UCSD-AML1 (cell line): ENCODE results near the gene TRANK1.
"Not testable (repeated sequence)": the region's sequence is repeated elsewhere in the genome, so short reads cannot be mapped to it uniquely, and the experiment has no call there.

Experiments
- DNase-seq: peaks from one replicate; lab custom pipeline; 2025; ENCODE audit not compliant: unreplicated experiment; lab: John Stamatoyannopoulos, UW

TRANK1 gene

GRCh38 chr3:36894914-36895313, 49.9 kb downstream of the TRANK1 start:
- peak; percentile 16 for DNase-seq

- DNase-seq: no peak
These were observed 51.0 kb downstream of the TRANK1 start for GRCh38 chr3:36893826-36894225.

- DNase-seq: no peak
These were observed 51.7 kb downstream of the TRANK1 start for GRCh38 chr3:36893137-36893557.

GRCh38 chr3:36892457-36893136, 52.3 kb downstream of the TRANK1 start:
- no peak for DNase-seq

GRCh38 chr3:36891701-36892160, 53.1 kb downstream of the TRANK1 start:
- no peak for DNase-seq

GRCh38 chr3:36891097-36891496, 53.8 kb downstream of the TRANK1 start:
- DNase-seq: not testable (repeated sequence)

DNA sequence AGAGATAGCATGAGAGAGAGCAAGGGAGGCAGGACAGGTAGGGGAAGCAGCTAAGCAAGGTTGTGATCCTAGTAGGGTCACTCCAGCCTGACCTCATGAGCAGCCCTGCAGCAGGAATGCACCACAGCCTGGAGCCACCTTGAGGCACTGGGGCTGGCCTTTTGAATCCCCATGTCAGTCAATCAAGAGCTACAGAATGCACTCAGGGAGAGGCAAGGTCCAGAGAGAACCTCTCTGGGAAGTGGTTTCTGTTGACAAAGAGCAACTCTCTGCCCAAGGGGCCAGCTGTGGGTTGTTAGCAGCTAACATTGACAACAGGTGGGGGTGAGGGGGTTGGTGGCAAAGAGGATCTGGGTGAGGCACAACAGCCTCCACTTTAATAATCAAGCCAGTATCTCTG, 54.6 kb downstream of the TRANK1 start:
- DNase-seq: no peak

DNA sequence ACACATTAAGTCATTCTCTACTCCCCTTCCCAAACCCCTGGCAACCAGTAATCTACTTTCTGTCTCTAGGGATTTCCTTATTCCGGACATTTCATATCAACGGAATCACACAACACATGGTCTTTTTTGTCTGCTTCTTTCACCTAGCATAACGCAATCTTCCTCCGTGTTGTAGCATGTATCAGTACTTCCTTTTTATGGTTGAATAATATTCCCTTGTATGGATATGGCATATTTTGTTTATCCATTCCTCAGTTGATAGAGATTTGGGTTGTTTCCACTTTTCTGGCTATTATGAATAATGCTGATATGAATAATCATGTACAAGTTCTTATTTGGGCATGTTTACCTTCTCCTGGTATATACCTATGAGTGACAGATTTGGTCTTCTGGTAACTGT, 63.1 kb downstream of the TRANK1 start:
- DNase-seq: no peak

GRCh38 chr3:36879842-36880241, 65.0 kb downstream of the TRANK1 start:
- DNase-seq: not testable (repeated sequence)

DNA sequence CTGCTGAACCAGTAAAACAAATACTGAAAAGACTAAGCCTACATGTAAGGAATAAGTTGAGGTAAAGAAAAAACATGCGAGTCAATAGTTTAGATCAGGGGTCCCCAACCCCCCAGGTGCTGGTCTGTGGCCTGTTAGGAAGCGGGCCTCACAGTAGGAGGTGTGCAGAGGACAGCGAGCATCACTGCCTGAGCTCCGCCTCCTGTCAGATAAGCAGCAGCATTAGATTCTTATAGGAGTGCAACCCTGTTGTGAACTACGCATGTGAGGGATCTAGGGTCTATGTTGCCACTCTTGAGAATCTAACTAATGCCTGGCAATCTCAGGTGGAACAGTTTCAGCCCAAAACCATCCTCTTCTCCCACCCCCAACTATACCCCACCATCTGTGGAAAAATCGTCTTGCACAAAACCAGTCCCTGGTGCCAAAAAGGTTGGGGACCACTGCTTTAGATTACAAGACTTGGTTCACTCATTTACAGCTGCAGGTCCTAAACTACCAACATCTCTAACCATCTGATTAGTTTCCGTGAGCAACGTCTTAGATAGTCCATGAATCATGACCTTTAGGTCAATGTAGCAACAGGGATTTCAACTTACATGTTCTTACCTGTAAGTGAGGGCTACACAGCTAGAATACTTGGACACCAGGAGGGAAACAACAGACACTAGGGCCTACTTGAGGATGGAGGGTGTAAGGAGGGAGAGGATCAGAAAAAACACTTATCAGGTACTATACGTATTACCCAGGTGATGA, 66.7 kb downstream of the TRANK1 start:
- DNase-seq: no peak

- DNase-seq: no peak
These were observed 68.5 kb downstream of the TRANK1 start for GRCh38 chr3:36876181-36876936.

DNA sequence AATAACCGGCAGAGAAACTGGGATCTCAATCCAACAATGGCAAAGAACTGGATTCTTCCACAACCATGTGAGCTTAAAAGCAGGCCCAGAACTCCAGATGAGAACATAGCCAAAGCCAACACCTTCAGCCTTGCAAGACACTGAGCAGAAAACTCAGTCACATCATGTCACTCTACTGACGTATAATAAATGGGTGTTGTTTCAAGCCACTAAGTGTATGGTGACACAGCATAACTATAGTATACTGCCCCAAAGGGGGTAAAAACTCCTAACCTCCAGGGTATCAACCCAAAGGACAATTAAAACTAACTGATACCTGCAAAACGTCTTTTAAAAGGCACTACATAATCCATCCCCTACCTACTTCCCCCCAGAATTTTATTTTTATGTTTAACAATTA, 69.5 kb downstream of the TRANK1 start:
- DNase-seq: no peak

DNA sequence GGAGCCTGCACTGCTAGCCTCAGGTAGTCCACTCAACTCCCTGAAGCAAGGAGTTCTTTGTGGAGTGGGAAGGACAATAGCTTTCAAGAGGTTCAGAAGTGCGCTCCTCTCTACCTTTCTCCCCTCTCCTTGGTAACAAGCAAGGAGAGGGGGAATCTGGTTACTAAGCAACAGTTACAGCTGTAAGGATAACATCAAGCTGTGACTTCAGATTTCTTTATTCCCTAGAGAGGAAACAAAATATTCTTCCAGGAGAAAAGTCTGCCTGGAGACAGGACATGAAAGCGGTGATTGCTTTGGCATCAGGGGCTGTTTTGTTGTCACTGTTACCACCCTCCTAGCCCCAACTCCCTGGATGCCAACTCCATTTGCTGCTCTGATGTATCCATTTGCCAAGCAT, 70.4 kb downstream of the TRANK1 start:
- DNase-seq: no peak

DNA sequence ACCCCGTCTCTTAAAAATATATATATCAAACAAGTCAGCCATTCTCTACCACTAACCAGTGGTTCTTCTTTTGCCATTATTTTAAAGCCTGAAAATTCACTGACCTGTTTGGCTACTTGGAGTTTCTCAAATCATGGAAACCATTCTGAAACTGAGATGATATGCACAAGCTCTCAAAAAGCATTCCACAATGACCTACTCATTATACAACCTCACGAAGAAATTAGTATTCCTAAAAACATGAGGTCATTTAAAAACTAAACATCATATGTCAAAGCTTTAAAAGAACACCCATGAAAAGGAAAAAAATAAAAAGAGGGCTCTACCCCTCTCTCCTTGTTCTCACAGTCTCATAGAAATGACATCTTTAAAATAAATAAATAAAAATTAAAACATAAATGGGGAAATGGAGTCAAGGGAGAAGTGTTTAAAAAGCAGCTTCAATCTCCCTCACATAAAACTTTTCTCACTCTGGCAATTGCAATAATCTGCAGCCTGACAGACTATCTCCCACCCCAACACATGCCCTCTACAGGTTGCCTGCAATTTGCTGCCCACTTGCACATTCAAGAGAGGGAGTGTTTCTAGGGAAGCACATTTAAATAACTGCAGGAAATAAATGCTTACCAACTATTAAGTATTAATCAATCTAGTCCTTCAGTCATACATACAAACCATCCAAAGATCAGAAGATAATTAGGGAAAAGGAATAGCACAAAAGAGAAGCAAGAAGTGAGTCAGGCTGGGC, 73.3 kb downstream of the TRANK1 start:
- DNase-seq: no peak

DNA sequence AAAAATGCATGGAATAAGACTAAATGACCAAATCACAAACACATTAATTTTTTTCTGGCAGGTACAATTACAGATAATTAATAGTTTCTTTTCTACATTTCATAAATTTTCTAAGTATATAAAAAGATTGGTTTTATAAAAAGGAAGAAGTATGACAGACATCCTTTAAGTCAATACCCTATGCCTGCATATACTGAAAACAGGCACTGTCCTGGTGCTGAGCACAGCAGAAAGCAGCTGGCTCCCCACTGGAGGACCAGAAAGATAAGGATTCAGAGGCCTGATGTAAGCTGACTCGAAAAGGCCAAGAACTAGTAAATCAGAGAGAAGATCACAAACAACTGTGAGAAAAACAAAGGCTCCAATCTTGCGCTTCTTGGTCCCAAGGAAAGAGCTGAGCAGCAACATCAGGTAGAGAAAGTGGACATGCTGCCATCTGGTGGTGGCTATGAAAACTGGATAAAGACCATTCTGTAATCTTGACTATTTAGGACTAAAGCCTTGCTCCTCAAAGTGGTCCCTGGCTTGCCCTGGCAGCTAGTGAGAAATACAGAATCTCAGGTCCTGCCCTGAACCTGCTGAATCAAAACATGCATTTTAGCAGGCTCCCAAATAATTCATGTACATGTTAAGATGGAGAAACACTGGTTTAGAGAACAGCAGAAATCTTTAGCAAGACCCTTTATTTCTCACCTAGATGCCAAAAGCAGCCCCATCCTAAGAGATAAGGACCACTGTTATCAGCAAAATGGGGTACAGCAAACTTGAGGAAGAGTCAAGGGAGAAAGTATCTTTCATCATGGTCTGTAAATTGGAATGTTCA, 76.0 kb downstream of the TRANK1 start:
- no peak for DNase-seq

GRCh38 chr3:36867810-36868209, 77.0 kb downstream of the TRANK1 start:
- no peak for DNase-seq

GRCh38 chr3:36866368-36866767, 78.5 kb downstream of the TRANK1 start:
- DNase-seq: no peak

DNA sequence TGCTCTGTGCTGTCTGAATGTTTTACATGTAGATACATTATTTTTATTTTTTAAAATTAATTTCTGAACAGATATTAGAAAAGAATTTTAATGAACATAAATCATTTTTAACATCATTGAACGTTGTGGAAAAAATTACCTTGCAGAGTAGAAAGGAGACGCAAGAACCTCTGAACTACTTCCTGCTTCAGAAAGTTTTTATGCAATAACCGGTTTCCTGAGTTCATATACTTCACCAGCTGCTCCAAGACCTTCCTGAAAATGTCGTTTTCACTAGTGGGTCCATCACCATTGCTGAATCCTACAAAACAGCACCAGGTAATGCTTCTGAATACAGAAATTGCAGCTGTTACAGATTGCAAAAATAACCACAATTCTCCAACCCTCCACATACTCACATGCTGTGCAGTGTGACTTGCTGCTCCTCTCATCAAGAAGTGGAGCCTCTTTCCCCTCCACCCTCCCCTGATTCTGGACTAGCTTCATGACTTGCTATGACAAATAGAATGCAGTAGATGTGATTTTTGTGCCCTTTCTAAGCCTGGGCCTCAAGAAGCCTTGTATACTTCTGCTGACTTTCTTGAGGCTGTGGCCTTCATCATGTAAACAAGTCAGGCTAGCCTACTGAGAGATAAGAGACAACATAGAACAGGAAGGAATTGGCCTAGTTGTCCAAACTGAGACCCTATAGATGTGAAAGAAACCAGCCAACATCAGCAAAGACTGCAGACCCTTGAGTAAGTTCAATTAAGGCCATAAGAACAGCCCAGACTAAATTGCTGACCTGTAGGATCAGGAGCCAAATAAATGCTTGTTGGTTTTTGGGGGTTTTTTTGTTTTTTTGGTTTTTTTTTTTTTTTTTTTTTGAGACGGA, 80.4 kb downstream of the TRANK1 start:
- DNase-seq: no peak

- DNase-seq: no peak
These were observed 82.6 kb downstream of the TRANK1 start for GRCh38 chr3:36862076-36862755.
